ENCODE measurements around the gene CDKL5.

DNA sequence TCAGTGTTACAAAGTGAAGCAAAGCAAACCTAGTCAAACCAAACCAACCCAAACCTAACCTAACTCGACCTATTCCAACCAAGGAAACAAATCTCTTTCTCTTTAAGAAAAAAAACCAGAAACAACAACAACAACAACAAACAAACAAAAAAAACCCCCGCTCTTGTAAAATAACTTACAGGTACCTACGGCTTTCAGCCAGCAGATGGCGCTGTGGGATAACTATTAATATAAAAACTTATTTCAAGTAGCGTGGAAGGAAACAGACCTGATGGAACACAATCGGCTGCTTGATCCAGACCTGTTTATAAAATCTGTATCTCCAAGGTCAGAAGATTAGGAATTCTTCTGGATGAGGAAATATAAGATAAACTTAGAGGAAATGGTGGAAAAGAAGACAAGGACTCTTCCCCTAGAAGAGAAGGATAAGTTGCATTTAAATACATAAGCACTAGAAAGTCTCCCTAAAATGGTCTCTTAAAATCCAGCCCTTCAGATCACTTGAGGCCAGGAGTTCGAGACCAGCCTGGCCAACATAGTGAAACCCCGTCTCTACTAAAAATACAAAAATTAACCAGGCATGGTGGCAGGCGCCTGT lies 34.4 kb upstream of the CDKL5 start:
- TF ChIP-seq, protein P1, sequence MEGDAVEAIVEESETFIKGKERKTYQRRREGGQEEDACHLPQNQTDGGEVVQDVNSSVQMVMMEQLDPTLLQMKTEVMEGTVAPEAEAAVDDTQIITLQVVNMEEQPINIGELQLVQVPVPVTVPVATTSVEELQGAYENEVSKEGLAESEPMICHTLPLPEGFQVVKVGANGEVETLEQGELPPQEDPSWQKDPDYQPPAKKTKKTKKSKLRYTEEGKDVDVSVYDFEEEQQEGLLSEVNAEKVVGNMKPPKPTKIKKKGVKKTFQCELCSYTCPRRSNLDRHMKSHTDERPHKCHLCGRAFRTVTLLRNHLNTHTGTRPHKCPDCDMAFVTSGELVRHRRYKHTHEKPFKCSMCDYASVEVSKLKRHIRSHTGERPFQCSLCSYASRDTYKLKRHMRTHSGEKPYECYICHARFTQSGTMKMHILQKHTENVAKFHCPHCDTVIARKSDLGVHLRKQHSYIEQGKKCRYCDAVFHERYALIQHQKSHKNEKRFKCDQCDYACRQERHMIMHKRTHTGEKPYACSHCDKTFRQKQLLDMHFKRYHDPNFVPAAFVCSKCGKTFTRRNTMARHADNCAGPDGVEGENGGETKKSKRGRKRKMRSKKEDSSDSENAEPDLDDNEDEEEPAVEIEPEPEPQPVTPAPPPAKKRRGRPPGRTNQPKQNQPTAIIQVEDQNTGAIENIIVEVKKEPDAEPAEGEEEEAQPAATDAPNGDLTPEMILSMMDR (IDR thresholded peaks at IDR 0.05) = peak in 5 of 7 experiments; percentile 14 to 86 (median 62)
- TF ChIP-seq EP300 (IDR thresholded peaks at IDR 0.05) = no peak
